Measurements from ENCODE around the gene USP40. TPM values are rescaled to one million over a fixed set of nuclear protein-coding genes. Genes with fewer than 3 reads are reported as not detected.
A peak's percentile ranks its signal among the peaks of the same experiment; 100 is the strongest.

Gene USP40
- total and polyA plus RNA-seq, 8 donors = 17.2 to 34.7 (median 22.7) TPM

- no peaks in the 10 kb centered on the region for H3K4me1 ChIP-seq
- intact Hi-C loops (cut with DNase I) = no loop called here
- ATAC-seq (no peak), FAIRE-seq (no peak), DNase-seq (peak in 1 of 6 donors; percentile 46)
- no peak overlapping the region for H3K4me3 ChIP-seq
- TF ChIP-seq CTCF (IDR thresholded peaks at IDR 0.05) = no peak
- H3K27me3 ChIP-seq = no peaks in the 10 kb centered on the region
- 94 to 95% methylated on average over 22 of the region's 22 CpGs for WGBS, 2 donors
- no peaks in the 10 kb centered on the region for H3K9me3 ChIP-seq
- H3K36me3 ChIP-seq = peaks cover 0 to 21% (median 3%) of the 10 kb centered on the region in 3 donors
- no peak overlapping the region for H3K27ac ChIP-seq
Observed at GRCh38 chr2:233450864-233451575, 115.6 kb downstream of the USP40 start.

- H3K4me1 ChIP-seq = no peaks in the 10 kb centered on the region
- no peak overlapping the region for H3K4me3 ChIP-seq
- no peak overlapping the region for H3K27ac ChIP-seq
- no peaks in the 10 kb centered on the region for H3K27me3 ChIP-seq
- no peak for FAIRE-seq
- DNase-seq = peak in 2 of 6 donors; percentile 37 to 45
- no peak for TF ChIP-seq CTCF (IDR thresholded peaks at IDR 0.05)
- no peak for ATAC-seq
- WGBS, 2 donors = 94% methylated on average over 30 to 33 of the region's 33 CpGs
- H3K36me3 ChIP-seq = peaks cover 0 to 21% (median 3%) of the 10 kb centered on the region in 3 donors
- intact Hi-C loops (cut with DNase I) = no loop called here
- no peaks in the 10 kb centered on the region for H3K9me3 ChIP-seq
Observed at GRCh38 chr2:233449921-233450863, 116.4 kb downstream of the USP40 start.

GRCh38 chr2:233449081-233449901 lies 117.3 kb downstream of the USP40 start:
- no peaks in the 10 kb centered on the region for H3K4me1 ChIP-seq
- H3K4me3 ChIP-seq = no peak overlapping the region
- peak in 3 of 4 donors; percentile 13 to 26 (median 21) for TF ChIP-seq CTCF (IDR thresholded peaks at IDR 0.05)
- no peak for FAIRE-seq
- ATAC-seq = peak in 3 of 4 donors; percentile 53 to 78 (median 64)
- no peak overlapping the region for H3K27ac ChIP-seq
- no peaks in the 10 kb centered on the region for H3K9me3 ChIP-seq
- 68 to 76% methylated on average over 29 to 31 of the region's 31 CpGs for WGBS, 2 donors
- peak in 3 of 6 donors; percentile 33 to 66 (median 65) for DNase-seq
- H3K36me3 ChIP-seq = peaks cover 0 to 21% (median 0%) of the 10 kb centered on the region in 3 donors
- H3K27me3 ChIP-seq = no peaks in the 10 kb centered on the region
- intact Hi-C loops (cut with DNase I) = no loop called here

- intact Hi-C loops (cut with DNase I) = no loop called here
- no peak overlapping the region for H3K27ac ChIP-seq
- no peak for FAIRE-seq
Observed at GRCh38 chr2:233448575-233448974, 118.0 kb downstream of the USP40 start.

More at GRCh38 chr2:233448575-233448974, 118.0 kb downstream of the USP40 start:
- DNase-seq (no peak), ATAC-seq (no peak)
- Histone ChIP-seq H3K4me3 (no peak overlapping the region), H3K4me1 (no peaks in the 10 kb centered on the region), H3K36me3 (peaks cover 0 to 14% (median 0%) of the 10 kb centered on the region in 3 donors), H3K27me3 (no peaks in the 10 kb centered on the region), H3K9me3 (no peaks in the 10 kb centered on the region)
- WGBS, 2 donors = 89 to 90% methylated on average over 4 of the region's 4 CpGs
- TF ChIP-seq CTCF (IDR thresholded peaks at IDR 0.05) = no peak
